Body of pancreas (tissue), 4 donors: ENCODE results near the gene RHOBTB3. TPM values are rescaled to one million over a fixed set of nuclear protein-coding genes. Genes with fewer than 3 reads are reported as not detected.
A peak's percentile ranks its signal among the peaks of the same experiment; 100 is the strongest.

Source experiments
- ATAC-seq: fragments of 150-250 bp; one replicate; pipeline ENCODE4 v1.9.1; 2016
- DNase-seq, 4 donors: peaks; one replicate each; pipeline ENCODE4 v3.0.0-alpha.2; 2019
- H3K27ac ChIP-seq, 4 donors: fragments of 200-600 bp; sonication (generic); 1 replicate in 3 of 4; 2 replicates in 1 of 4; pipeline versions ENCODE4 v1.5.1 to v1.6.1; 2016 to 2019; ENCODE audit warnings: mild to moderate bottlenecking in 1 of 4, mixed read lengths in 1 of 4, moderate library complexity in 1 of 4
- H3K27me3 ChIP-seq, 2 donors: fragments of 200-600 bp; sonication (generic); one replicate each; pipeline ENCODE4 v1.6.0; 2016; ENCODE audit warnings: mild to moderate bottlenecking in 1 of 2
- H3K36me3 ChIP-seq, 2 donors: fragments of 200-600 bp; sonication (generic); replicated peaks in 1 of 2; 2 replicates each; pipeline ENCODE4 v1.5.1; 2016; ENCODE audit warnings: low read depth in 2 of 2; ENCODE audit not compliant: insufficient read depth in 1 of 2
- H3K4me1 ChIP-seq: fragments of 200-600 bp; sonication (generic); one replicate; pipeline ENCODE4 v1.6.0; 2016
- H3K4me3 ChIP-seq, 2 donors: fragments of 200-600 bp; sonication (generic); 1 replicate in 1 of 2; 2 replicates in 1 of 2; pipeline ENCODE4 v1.5.1; 2016 to 2019
- H3K9me3 ChIP-seq, 3 donors: fragments of 200-600 bp; sonication (generic); 1 replicate in 2 of 3; 2 replicates in 1 of 3; pipeline ENCODE4 v1.5.1; 2016
- POLR2A ChIP-seq, 3 donors: fragments of 450-650 bp; IDR thresholded peaks; one replicate each; pipeline ENCODE4 v1.6.1; 2016; ENCODE audit warnings: antibody characterized with exemption in 3 of 3, mild to moderate bottlenecking in 2 of 3
- WGBS, 2 donors: methylation state at CpG; one replicate each; pipeline ENCODE4 v1.1.5; 2017; 5-methylcytosine and 5-hydroxymethylcytosine counted together
- intact Hi-C: fragments of 100-400 bp; cut with DNase I; formaldehyde crosslinking; loops from one replicate; pipeline ENCODE4 v1.15.1; 2023
- total RNA-seq, 2 donors: library from RNA; depleted of rRNA; stranded (reverse); fragments of >200 nt; gene quantifications; one replicate each; pipeline ENCODE4 v1.1.0, GENCODE V29; 2016
- TF ChIP-seq, protein P1 (sequence below), 7 experiments: fragments of 450-650 bp in 4 of 7; fragments of 200-600 bp in 3 of 7; sonication (generic) in 3 of 7; IDR thresholded peaks; one replicate each; pipeline ENCODE4 v1.5.1; 2016 to 2019; ENCODE audit warnings: antibody characterized with exemption in 7 of 7

RHOBTB3 gene
- total RNA-seq, 2 donors from 2014 or later, result 153 to 196 TPM

GRCh38 chr5:95725071-95725820, 5.9 kb upstream of the RHOBTB3 start:
- intact Hi-C loops, result no loop called here
- no peak for ATAC-seq
- H3K4me1 ChIP-seq, result peaks cover 83% of the 10 kb centered on the region

DNA sequence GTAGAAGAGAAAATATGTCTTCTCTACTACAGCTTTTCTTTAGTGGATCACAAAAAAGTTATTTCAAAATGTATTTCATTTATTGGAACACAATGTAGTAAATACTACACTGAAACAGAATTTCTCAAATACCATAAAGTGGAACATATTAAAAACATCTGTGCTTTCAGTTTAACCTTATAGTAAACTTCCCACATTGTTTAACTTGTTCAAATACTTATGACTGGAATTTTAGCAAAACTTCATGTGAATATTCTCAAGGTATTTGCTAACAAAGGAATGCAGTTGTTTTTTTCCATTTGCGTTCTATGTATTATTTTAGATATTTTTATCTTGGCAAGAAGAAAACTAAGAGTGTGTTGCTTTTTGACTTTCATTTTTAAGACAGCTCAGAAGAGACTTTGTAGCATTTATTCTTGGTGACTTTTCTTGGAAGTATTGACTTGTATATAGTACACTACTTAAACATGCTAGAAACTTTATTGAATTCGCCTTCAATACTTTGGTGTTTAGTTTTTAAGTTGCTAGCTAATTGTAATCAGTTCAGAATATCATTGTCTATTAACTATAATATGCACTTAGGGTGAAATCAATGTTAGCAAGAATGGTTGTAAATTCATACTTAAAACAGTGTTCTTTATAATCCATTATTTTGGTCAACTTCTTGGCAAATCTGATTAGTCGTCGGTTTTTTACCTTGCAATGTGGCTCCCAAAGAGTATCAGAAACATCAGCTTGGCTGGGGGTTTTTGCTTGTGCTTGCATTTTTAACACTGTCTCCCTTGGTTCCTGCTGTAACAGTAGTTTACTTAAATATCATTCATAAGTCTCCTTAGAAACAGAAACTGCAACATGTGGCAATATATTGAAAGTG, 5.0 kb upstream of the RHOBTB3 start:
- no peak for ATAC-seq
- intact Hi-C loops, result no loop called here
- peaks cover 77% of the 10 kb centered on the region for H3K4me1 ChIP-seq
- no peak overlapping the region for H3K4me3 ChIP-seq
- no peak for DNase-seq
- no peaks in the 10 kb centered on the region for H3K9me3 ChIP-seq
- H3K27me3 ChIP-seq, result no peaks in the 10 kb centered on the region
- H3K36me3 ChIP-seq, result no peaks in the 10 kb centered on the region
- H3K27ac ChIP-seq, result peak overlapping the region; percentile 83 to 99 (median 98)
- WGBS, 2 donors, result 47 to 49% methylated on average over 4 of the region's 4 CpGs
- no peak for TF ChIP-seq POLR2A (IDR thresholded peaks at IDR 0.05)
- TF ChIP-seq, protein P1, sequence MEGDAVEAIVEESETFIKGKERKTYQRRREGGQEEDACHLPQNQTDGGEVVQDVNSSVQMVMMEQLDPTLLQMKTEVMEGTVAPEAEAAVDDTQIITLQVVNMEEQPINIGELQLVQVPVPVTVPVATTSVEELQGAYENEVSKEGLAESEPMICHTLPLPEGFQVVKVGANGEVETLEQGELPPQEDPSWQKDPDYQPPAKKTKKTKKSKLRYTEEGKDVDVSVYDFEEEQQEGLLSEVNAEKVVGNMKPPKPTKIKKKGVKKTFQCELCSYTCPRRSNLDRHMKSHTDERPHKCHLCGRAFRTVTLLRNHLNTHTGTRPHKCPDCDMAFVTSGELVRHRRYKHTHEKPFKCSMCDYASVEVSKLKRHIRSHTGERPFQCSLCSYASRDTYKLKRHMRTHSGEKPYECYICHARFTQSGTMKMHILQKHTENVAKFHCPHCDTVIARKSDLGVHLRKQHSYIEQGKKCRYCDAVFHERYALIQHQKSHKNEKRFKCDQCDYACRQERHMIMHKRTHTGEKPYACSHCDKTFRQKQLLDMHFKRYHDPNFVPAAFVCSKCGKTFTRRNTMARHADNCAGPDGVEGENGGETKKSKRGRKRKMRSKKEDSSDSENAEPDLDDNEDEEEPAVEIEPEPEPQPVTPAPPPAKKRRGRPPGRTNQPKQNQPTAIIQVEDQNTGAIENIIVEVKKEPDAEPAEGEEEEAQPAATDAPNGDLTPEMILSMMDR (IDR thresholded peaks at IDR 0.05), result no peak

More at GRCh38 chr5:95725071-95725820, 5.9 kb upstream of the RHOBTB3 start:
- no peak overlapping the region for H3K4me3 ChIP-seq
- DNase-seq, result no peak
- H3K27me3 ChIP-seq, result no peaks in the 10 kb centered on the region
- TF ChIP-seq, protein P1 (IDR thresholded peaks at IDR 0.05), result no peak
- TF ChIP-seq POLR2A (IDR thresholded peaks at IDR 0.05), result no peak
- no peaks in the 10 kb centered on the region for H3K9me3 ChIP-seq
- peak overlapping the region in 2 of 4 donors; percentile 98 for H3K27ac ChIP-seq
- 47 to 65% methylated on average over 5 of the region's 5 CpGs for WGBS, 2 donors
- no peaks in the 10 kb centered on the region for H3K36me3 ChIP-seq

- H3K4me1 ChIP-seq, result peaks cover 68% of the 10 kb centered on the region
- peak overlapping the region; percentile 83 to 99 (median 98) for H3K27ac ChIP-seq
- WGBS, 2 donors, result 39 to 40% methylated on average over 5 of the region's 5 CpGs
- DNase-seq, result no peak
- no peaks in the 10 kb centered on the region for H3K27me3 ChIP-seq
- H3K36me3 ChIP-seq, result no peaks in the 10 kb centered on the region
- no peaks in the 10 kb centered on the region for H3K9me3 ChIP-seq
- ATAC-seq, result no peak
- no peak overlapping the region for H3K4me3 ChIP-seq
- intact Hi-C loops, result no loop called here
- no peak for TF ChIP-seq POLR2A (IDR thresholded peaks at IDR 0.05)
- TF ChIP-seq, protein P1 (IDR thresholded peaks at IDR 0.05), result no peak
Observed at GRCh38 chr5:95726811-95727763, 4.0 kb upstream of the RHOBTB3 start.

- peak; percentile 54 for ATAC-seq
- peak overlapping the region; percentile 83 to 99 (median 98) for H3K27ac ChIP-seq
Observed at GRCh38 chr5:95727764-95728191, 3.4 kb upstream of the RHOBTB3 start.

More at GRCh38 chr5:95727764-95728191, 3.4 kb upstream of the RHOBTB3 start:
- no peaks in the 10 kb centered on the region for H3K27me3 ChIP-seq
- no peaks in the 10 kb centered on the region for H3K9me3 ChIP-seq
- peak in 2 of 3 donors; percentile 70 to 74 for TF ChIP-seq POLR2A (IDR thresholded peaks at IDR 0.05)
- TF ChIP-seq, protein P1 (IDR thresholded peaks at IDR 0.05), result no peak
- peaks cover 64% of the 10 kb centered on the region for H3K4me1 ChIP-seq
- no peaks in the 10 kb centered on the region for H3K36me3 ChIP-seq
- whole genome bisulfite sequencing, 2 donors, result 18 to 35% methylated on average over 2 of the region's 2 CpGs
- no peak overlapping the region for H3K4me3 ChIP-seq
- intact Hi-C loops, result no loop called here
- peak in 3 of 4 donors; percentile 53 to 84 (median 62) for DNase-seq
